BJ (cell line): ENCODE measurements around the gene ADAMTS17. TPM values are rescaled to one million over a fixed set of nuclear protein-coding genes. Genes with fewer than 3 reads are reported as not detected.

ENCODE experiments used
- CTCF ChIA-PET: fragments of 350-600 bp; formaldehyde crosslinking; extraction: SDS; loops from one replicate; lab custom pipeline; 2021; ENCODE audit warnings: antibody characterized with exemption, inconsistent platforms; lab: Yijun Ruan, JAX
- POLR2A ChIA-PET: fragments of 300-600 bp; sonication (Branson Sonifier 250); formaldehyde crosslinking; extraction: SDS; loops from one replicate; lab custom pipeline; 2021; ENCODE audit warnings: antibody characterized with exemption; lab: Charles Lee
- DNase-seq: peaks from one replicate; pipeline ENCODE4 v3.0.0-alpha.2; 2011; ENCODE audit warnings: low read depth
- H3K27me3 ChIP-seq: 2 replicates; pipeline ENCODE4 v1.6.0; 2011; ENCODE audit warnings: low read length; ENCODE audit not compliant: control insufficient read depth, insufficient read depth
- H3K36me3 ChIP-seq: 2 replicates; pipeline ENCODE4 v1.5.1; 2011; ENCODE audit warnings: low read length; ENCODE audit not compliant: control insufficient read depth, insufficient read depth
- H3K4me3 ChIP-seq: 2 replicates; pipeline ENCODE4 v1.5.1; 2011; ENCODE audit warnings: low read depth, mild to moderate bottlenecking, control low read depth, low read length
- polyA plus RNA-seq: library from polyadenylated mRNA; depleted of rRNA; stranded (reverse); fragments of >200 nt; gene quantifications from 2 replicates; pipeline ENCODE4 v1.2.3, GENCODE V29; 2011
- TF ChIP-seq, protein P1 (sequence below): IDR thresholded peaks from 2 replicates; pipeline ENCODE4 v1.5.1; 2011; ENCODE audit warnings: low read depth, mild to moderate bottlenecking, control low read depth, inconsistent platforms, low read length, moderate library complexity; ENCODE audit not compliant: insufficient read depth

ADAMTS17 gene
- polyA plus RNA-seq, 1 experiment = not detected

DNA sequence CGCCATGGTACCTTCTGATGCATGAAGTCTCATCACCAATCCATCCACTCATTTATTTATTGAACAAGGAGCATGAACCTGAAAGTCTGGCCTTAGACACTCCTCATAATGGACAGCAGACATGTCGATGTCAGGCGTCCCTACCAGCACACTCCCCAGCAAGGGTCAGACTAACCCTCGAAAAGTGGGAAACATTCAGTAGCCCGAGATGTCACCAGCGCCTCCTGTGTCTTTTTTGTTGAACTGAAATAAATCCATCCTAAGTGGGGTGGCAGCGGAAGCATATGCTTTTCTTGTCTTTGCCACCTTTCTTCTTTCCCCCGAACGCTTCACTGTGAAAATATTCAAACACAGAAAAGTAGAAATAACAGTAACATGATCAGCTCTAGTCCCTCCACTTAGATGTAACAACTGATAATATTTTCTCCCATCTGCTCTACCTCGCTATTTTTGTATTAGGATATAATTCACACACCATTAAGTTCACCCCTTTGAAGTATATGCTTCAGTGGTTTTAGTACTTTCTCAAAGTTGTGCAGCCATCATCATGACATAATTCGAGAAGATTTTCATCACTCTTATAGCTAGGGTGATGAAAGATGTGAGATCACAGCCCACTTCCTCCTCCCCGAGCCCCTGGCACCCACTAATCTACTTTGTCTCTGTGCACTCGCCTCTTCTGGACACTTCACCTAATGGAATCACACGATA is 121.6 kb downstream of the ADAMTS17 start:
- Histone ChIP-seq H3K27me3 (no peaks in the 10 kb centered on the region), H3K4me3 (no peak overlapping the region), H3K36me3 (no peaks in the 10 kb centered on the region)
- DNase-seq = no peak
- ChIA-PET POLR2A (no interaction called here), CTCF (no interaction called here)
- TF ChIP-seq, protein P1, sequence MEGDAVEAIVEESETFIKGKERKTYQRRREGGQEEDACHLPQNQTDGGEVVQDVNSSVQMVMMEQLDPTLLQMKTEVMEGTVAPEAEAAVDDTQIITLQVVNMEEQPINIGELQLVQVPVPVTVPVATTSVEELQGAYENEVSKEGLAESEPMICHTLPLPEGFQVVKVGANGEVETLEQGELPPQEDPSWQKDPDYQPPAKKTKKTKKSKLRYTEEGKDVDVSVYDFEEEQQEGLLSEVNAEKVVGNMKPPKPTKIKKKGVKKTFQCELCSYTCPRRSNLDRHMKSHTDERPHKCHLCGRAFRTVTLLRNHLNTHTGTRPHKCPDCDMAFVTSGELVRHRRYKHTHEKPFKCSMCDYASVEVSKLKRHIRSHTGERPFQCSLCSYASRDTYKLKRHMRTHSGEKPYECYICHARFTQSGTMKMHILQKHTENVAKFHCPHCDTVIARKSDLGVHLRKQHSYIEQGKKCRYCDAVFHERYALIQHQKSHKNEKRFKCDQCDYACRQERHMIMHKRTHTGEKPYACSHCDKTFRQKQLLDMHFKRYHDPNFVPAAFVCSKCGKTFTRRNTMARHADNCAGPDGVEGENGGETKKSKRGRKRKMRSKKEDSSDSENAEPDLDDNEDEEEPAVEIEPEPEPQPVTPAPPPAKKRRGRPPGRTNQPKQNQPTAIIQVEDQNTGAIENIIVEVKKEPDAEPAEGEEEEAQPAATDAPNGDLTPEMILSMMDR = no peak

DNA sequence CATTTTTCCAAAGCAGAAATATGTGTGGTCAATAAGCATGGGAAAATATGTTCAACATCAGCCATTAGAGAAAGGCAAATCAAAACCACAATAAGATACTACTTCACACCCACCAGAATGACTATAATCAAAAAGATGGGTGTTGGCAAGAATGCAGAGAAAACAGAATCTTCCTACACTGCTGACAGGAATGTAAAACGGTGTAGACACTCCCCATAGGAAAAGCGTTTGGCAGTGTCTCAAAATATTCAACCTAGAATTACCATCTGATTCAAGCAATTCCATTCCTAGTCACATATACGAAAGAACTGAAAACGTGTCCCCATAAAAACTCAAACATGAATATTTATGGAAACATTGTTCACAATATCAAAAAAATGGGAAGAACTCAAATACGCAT is 123.3 kb downstream of the ADAMTS17 start:
- TF ChIP-seq, protein P1 = no peak
- Histone ChIP-seq H3K27me3 (no peaks in the 10 kb centered on the region), H3K4me3 (no peak overlapping the region), H3K36me3 (no peaks in the 10 kb centered on the region)
- no peak for DNase-seq
- CTCF ChIA-PET = no interaction called here
- POLR2A ChIA-PET = no interaction called here

DNA sequence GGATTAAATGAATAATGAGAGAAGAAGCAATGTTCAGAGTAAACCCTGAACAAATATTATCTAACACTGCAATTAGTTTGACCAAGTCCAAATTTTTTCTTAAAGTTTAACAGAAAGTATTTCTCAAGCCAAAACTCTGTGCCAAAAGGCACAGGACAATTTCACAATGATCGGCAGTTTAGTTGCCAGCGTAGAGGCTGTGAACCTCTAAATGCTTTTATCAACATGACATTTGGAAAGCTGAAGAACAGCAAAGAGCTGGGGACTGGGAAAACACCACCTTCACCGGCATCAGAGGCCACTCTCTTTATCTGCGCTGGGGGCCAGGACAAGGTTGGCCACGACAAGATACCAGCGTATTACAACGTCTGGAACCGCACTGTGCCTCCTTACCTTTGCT is 125.6 kb downstream of the ADAMTS17 start:
- H3K36me3 ChIP-seq = no peaks in the 10 kb centered on the region
- no peaks in the 10 kb centered on the region for H3K27me3 ChIP-seq
- CTCF ChIA-PET = no interaction called here
- TF ChIP-seq, protein P1 = no peak
- POLR2A ChIA-PET = no interaction called here
- H3K4me3 ChIP-seq = no peak overlapping the region
- no peak for DNase-seq

DNA sequence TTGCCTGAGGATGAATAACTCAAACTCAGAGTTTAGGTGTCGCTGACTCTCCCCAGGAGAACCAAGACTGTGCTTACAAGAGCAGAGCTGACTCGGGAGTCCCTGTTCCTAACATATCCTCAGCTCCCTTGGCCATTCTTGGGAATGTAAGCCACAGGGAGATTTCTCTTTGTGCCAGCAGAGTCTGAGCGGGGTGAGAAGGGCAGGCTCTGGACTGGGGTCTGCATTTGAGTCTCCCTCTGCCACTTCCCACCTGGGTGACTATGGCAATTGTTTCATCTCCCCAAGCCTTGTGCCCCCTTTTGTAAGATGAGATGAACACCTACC is 126.0 kb downstream of the ADAMTS17 start:
- TF ChIP-seq, protein P1 = no peak
- no peaks in the 10 kb centered on the region for H3K36me3 ChIP-seq
- POLR2A ChIA-PET = no interaction called here
- CTCF ChIA-PET = no interaction called here
- no peak overlapping the region for H3K4me3 ChIP-seq
- H3K27me3 ChIP-seq = no peaks in the 10 kb centered on the region
- DNase-seq = no peak

DNA sequence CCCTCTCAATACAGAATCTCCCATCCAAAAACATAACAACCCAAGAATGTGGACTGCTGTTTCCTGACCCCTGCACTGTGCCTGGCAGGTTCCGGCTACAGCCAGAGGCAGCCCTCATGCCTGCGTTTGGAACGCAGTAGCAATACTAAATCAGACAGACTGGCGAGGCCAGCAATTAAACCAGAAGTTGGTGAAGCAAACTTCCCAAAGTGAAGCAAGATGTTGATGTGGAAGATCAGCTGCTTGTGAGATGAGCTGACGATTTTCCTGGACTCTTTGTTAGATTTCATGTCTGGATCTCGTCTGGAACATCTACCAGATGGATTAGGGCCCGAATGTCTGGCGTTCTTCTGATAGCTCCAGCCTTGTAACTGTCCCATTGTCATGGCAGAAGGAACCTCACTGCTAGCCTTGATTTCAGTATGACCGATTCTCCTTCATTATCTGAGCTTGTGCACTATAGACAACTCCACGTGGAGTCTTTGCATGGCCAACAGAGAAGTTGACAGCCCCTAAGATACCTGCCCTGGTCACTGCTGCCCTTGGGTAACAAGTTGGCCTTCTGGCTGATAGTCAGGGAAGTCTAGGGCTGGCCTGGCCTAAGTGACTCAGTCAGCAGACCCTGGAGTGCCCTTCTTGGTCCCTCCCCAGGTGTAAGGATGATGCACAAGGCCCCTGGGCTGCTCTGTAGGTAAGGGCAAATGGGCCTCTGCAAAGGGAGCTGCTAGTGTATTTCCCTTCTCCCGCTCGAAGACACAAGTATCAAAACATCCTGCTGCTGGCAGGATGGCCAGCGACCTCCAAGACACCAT is 126.5 kb downstream of the ADAMTS17 start:
- no peak for DNase-seq
- Histone ChIP-seq H3K36me3 (no peaks in the 10 kb centered on the region), H3K4me3 (no peak overlapping the region), H3K27me3 (no peaks in the 10 kb centered on the region)
- TF ChIP-seq, protein P1 = no peak
- CTCF ChIA-PET = no interaction called here
- POLR2A ChIA-PET = no interaction called here
